Neural cell (in vitro differentiated cells): ENCODE data around the gene RBM15.

ENCODE experiments used
- EP300 ChIP-seq: fragments of 450-650 bp; conservative IDR thresholded peaks from 2 replicates; pipeline ENCODE4 v1.6.1; 2014; ENCODE audit warnings: antibody characterized with exemption, mild to moderate bottlenecking, moderate library complexity; ENCODE audit not compliant: poor library complexity, severe bottlenecking
- POLR2AphosphoS5 ChIP-seq: IDR thresholded peaks from 2 replicates; pipeline ENCODE4 v1.6.1; 2012
- RAD21 ChIP-seq: fragments of 450-650 bp; conservative IDR thresholded peaks from 2 replicates; pipeline ENCODE4 v1.6.1; 2014; ENCODE audit warnings: antibody characterized with exemption, mild to moderate bottlenecking, moderate library complexity
- TF ChIP-seq, protein P1 (sequence below): fragments of 450-650 bp; IDR thresholded peaks from 2 replicates; pipeline ENCODE4 v1.5.1; 2014; ENCODE audit warnings: antibody characterized with exemption, mild to moderate bottlenecking, moderate library complexity; ENCODE audit not compliant: poor library complexity, severe bottlenecking
- TF ChIP-seq, protein P2 (sequence below): IDR thresholded peaks from 2 replicates; pipeline ENCODE4 v1.6.1; 2012; ENCODE audit warnings: borderline replicate concordance

DNA sequence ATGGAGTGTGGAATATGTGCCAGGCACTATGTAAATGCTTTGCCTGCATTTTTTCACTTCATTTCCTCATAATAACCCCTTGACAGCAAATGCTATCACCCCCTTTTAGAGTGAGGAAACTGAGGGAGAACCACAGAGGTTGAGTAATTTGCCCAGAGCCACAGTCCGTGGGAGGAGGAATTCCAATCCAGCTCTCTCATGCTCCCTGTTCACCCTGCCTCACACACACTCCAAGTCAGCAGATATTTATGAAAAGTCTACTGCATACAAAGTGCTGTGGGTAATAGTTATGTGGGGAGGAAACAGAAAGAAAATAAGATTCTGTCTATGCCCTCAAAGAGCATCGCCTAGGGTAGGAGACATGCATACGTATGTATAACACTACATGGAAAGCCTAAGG, 30.9 kb upstream of the RBM15 start:
- TF ChIP-seq, protein P1, sequence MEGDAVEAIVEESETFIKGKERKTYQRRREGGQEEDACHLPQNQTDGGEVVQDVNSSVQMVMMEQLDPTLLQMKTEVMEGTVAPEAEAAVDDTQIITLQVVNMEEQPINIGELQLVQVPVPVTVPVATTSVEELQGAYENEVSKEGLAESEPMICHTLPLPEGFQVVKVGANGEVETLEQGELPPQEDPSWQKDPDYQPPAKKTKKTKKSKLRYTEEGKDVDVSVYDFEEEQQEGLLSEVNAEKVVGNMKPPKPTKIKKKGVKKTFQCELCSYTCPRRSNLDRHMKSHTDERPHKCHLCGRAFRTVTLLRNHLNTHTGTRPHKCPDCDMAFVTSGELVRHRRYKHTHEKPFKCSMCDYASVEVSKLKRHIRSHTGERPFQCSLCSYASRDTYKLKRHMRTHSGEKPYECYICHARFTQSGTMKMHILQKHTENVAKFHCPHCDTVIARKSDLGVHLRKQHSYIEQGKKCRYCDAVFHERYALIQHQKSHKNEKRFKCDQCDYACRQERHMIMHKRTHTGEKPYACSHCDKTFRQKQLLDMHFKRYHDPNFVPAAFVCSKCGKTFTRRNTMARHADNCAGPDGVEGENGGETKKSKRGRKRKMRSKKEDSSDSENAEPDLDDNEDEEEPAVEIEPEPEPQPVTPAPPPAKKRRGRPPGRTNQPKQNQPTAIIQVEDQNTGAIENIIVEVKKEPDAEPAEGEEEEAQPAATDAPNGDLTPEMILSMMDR: no peak
- no peak for TF ChIP-seq EP300
- TF ChIP-seq POLR2AphosphoS5: no peak
- TF ChIP-seq RAD21: no peak
- TF ChIP-seq, protein P2, sequence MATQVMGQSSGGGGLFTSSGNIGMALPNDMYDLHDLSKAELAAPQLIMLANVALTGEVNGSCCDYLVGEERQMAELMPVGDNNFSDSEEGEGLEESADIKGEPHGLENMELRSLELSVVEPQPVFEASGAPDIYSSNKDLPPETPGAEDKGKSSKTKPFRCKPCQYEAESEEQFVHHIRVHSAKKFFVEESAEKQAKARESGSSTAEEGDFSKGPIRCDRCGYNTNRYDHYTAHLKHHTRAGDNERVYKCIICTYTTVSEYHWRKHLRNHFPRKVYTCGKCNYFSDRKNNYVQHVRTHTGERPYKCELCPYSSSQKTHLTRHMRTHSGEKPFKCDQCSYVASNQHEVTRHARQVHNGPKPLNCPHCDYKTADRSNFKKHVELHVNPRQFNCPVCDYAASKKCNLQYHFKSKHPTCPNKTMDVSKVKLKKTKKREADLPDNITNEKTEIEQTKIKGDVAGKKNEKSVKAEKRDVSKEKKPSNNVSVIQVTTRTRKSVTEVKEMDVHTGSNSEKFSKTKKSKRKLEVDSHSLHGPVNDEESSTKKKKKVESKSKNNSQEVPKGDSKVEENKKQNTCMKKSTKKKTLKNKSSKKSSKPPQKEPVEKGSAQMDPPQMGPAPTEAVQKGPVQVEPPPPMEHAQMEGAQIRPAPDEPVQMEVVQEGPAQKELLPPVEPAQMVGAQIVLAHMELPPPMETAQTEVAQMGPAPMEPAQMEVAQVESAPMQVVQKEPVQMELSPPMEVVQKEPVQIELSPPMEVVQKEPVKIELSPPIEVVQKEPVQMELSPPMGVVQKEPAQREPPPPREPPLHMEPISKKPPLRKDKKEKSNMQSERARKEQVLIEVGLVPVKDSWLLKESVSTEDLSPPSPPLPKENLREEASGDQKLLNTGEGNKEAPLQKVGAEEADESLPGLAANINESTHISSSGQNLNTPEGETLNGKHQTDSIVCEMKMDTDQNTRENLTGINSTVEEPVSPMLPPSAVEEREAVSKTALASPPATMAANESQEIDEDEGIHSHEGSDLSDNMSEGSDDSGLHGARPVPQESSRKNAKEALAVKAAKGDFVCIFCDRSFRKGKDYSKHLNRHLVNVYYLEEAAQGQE: no peak
